Measurements from ENCODE around the gene SIDT2.
A peak's percentile ranks its signal among the peaks of the same experiment; 100 is the strongest.

The SIDT2 gene

DNA sequence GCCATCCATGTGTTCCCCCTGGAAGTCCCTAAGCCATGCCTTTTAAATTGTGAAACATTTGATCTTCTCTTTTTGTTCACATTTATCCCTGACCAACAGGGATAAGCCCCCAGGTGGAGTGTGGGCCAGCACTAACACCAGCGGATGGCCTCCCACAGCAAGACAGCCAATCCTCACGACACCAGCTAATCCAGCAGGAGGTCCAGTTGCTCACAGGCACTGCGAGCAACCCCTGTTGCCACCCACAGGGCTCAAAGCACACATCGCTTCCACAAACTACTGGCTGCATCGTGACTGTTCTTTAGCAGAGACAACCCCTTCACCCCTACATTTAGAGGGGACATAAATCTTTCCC, 51.4 kb downstream of the SIDT2 start:
- Histone ChIP-seq H2AFZ (no peak overlapping the region), H3K27me3 (ENCODE audit: control insufficient read depth, insufficient read depth, low read length) (no peaks in the 10 kb centered on the region), H3K36me3 (ENCODE audit: control insufficient read depth, insufficient read depth, low read length) (no peaks in the 10 kb centered on the region), H3K79me2 (peaks cover 3% of the 10 kb centered on the region), H3K4me2 (ENCODE audit: low read length) (no peak overlapping the region), H3K9ac (no peak overlapping the region), H3K27ac (no peak overlapping the region), H3K4me3 (ENCODE audit: low read depth, low read length) (no peak overlapping the region), H3K9me3 (ENCODE audit: control insufficient read depth, low read length) (no peaks in the 10 kb centered on the region), H3K4me1 (no peaks in the 10 kb centered on the region)
- TF ChIP-seq, protein P1, sequence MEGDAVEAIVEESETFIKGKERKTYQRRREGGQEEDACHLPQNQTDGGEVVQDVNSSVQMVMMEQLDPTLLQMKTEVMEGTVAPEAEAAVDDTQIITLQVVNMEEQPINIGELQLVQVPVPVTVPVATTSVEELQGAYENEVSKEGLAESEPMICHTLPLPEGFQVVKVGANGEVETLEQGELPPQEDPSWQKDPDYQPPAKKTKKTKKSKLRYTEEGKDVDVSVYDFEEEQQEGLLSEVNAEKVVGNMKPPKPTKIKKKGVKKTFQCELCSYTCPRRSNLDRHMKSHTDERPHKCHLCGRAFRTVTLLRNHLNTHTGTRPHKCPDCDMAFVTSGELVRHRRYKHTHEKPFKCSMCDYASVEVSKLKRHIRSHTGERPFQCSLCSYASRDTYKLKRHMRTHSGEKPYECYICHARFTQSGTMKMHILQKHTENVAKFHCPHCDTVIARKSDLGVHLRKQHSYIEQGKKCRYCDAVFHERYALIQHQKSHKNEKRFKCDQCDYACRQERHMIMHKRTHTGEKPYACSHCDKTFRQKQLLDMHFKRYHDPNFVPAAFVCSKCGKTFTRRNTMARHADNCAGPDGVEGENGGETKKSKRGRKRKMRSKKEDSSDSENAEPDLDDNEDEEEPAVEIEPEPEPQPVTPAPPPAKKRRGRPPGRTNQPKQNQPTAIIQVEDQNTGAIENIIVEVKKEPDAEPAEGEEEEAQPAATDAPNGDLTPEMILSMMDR (IDR thresholded peaks at IDR 0.05) = no peak

DNA sequence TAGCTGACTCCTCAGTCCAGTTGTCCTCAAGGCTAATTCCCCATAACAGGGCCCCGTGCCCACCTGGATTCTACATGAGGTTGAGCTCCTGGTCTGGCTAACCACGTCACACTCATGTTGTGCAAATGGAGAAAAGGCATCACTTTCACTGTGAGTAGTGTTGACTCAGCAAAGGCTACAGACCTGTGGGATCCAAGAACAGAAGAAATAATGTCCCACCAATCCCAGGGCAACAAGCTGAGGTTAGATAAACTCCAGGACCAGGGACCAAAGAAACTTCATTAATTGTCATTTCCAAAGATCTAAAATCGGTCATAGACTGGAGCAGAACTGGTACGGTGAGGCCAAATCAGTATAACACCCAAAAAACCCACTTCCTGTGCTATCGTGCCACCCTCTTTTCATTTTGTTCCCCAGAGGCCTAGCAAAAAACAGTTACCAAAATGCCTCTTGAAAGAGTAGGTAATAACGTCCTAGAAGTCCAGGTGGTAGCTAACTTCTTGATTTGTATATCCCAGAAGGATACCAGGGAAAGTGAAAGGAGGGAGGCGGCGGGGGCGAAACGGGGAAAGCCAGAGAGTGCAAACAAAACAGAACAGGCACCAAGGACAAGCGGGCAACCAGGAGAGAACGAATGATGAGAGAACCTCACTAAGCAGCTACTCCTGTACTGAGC, 51.9 kb downstream of the SIDT2 start:
- no peaks in the 10 kb centered on the region for H3K27me3 ChIP-seq (ENCODE audit: control insufficient read depth, insufficient read depth, low read length)
- TF ChIP-seq, protein P1 (IDR thresholded peaks at IDR 0.05) = no peak
- no peak overlapping the region for H3K9ac ChIP-seq
- H3K4me1 ChIP-seq = no peaks in the 10 kb centered on the region
- no peaks in the 10 kb centered on the region for H3K36me3 ChIP-seq (ENCODE audit: control insufficient read depth, insufficient read depth, low read length)
- no peak overlapping the region for H3K27ac ChIP-seq
- H3K9me3 ChIP-seq (ENCODE audit: control insufficient read depth, low read length) = no peaks in the 10 kb centered on the region
- H2AFZ ChIP-seq = no peak overlapping the region
- peaks cover 3% of the 10 kb centered on the region for H3K79me2 ChIP-seq
- H3K4me2 ChIP-seq (ENCODE audit: low read length) = no peak overlapping the region
- H3K4me3 ChIP-seq (ENCODE audit: low read depth, low read length) = no peak overlapping the region

DNA sequence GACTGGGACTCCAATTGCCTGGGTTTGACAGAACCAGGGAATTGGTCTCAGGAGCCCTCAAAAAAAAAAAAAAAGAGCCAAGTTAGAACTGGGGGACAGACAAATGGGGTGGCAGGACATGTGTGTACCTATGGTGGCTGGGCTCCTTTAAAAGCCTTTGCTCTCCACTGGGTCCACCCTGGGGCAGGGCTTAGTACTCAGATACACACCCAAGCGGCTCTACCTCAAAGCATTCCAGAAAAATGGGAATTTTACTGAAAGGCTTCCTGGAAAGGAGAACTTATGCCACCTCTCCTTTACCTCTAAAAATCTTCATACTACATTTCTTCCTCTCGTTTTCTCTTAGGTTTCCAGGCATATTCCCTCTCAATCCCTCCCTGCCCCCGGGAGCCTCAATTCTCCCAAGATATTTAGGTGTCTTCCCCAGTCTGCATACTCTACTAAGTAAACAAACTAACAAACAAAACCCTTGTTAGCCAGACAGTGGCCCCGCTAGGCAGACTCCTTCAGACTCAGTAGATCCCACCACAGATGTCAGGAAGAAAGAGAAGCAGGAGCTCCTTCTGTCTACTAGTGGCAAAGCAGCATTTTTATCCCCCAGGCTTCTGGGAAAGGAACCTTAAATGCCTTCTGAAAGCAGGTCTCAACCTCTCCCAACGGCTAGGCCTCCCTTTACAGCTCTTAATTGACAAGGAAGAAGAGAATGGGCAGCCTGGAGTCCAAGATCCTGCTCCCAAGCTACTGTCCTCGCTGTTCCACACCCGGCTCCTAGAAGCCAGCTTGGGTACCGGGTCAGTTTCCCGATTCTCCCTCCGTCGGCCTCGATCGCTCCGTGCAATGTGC, 52.7 kb downstream of the SIDT2 start:
- H3K4me2 ChIP-seq (ENCODE audit: low read length) = peak overlapping the region; percentile 75
- H3K36me3 ChIP-seq (ENCODE audit: control insufficient read depth, insufficient read depth, low read length) = no peaks in the 10 kb centered on the region
- peak overlapping the region; percentile 41 for H2AFZ ChIP-seq
- H3K4me1 ChIP-seq = no peaks in the 10 kb centered on the region
- H3K79me2 ChIP-seq = peaks cover 3% of the 10 kb centered on the region
- peak overlapping the region; percentile 47 for H3K27ac ChIP-seq
- TF ChIP-seq, protein P1 (IDR thresholded peaks at IDR 0.05) = no peak
- peak overlapping the region; percentile 21 for H3K9ac ChIP-seq
- no peaks in the 10 kb centered on the region for H3K27me3 ChIP-seq (ENCODE audit: control insufficient read depth, insufficient read depth, low read length)
- H3K4me3 ChIP-seq (ENCODE audit: low read depth, low read length) = peak overlapping the region; percentile 80
- no peaks in the 10 kb centered on the region for H3K9me3 ChIP-seq (ENCODE audit: control insufficient read depth, low read length)

DNA sequence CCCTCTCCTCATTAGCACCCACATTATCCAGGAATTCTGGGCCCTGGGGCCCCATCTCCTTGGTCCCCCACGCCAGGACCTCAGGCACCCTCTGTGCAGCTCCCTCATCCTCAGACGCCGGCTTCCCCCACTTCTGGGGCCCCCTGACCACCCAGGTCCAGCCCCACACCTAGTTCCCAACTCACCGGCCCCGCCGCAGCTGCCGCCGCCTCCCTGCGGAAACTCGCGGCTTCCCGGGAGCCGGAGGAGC, 53.2 kb downstream of the SIDT2 start, which contains the start of gene PCSK7:
Gene PCSK7 (minus strand): TSS at position 232 of the 250 bp plus-strand sequence. CDS start 2,229 bp downstream, outside the sequence.
- Histone ChIP-seq H3K36me3 (ENCODE audit: control insufficient read depth, insufficient read depth, low read length) (no peaks in the 10 kb centered on the region), H3K27ac (peak within 1 kb of the TSS; percentile 88), H2AFZ (peak within 1 kb of the TSS; percentile 95), H3K79me2 (peaks cover 3% of the 10 kb centered on the region), H3K9me3 (ENCODE audit: control insufficient read depth, low read length) (no peaks in the 10 kb centered on the region), H3K9ac (peak within 1 kb of the TSS; percentile 21), H3K4me1 (no peaks in the 10 kb centered on the region), H3K4me3 (ENCODE audit: low read depth, low read length) (peak within 1 kb of the TSS; percentile 80), H3K4me2 (ENCODE audit: low read length) (peak within 1 kb of the TSS; percentile 77), H3K27me3 (ENCODE audit: control insufficient read depth, insufficient read depth, low read length) (no peaks in the 10 kb centered on the region)
- TF ChIP-seq, protein P1 (IDR thresholded peaks at IDR 0.05) = no peak
